HUES48 (cell line): ENCODE results near the gene EGLN1.
"Not testable (repeated sequence)": the region's sequence is repeated elsewhere in the genome, so short reads cannot be mapped to it uniquely, and the experiment has no call there.

Experiments used
- H3K27ac ChIP-seq: one replicate; pipeline ENCODE4 v1.7.0; 2013; ENCODE audit warnings: low read depth, low read length, inconsistent platforms
- H3K27me3 ChIP-seq: 2 replicates; pipeline ENCODE4 v1.6.1; 2013; ENCODE audit warnings: mild to moderate bottlenecking, low read length; ENCODE audit not compliant: control insufficient read depth, insufficient read depth
- H3K36me3 ChIP-seq: 2 replicates; pipeline ENCODE4 v1.6.1; 2013; ENCODE audit warnings: low read length; ENCODE audit not compliant: control insufficient read depth, insufficient read depth
- H3K4me1 ChIP-seq: 2 replicates; pipeline ENCODE4 v1.6.1; 2013; ENCODE audit warnings: mild to moderate bottlenecking, low read length; ENCODE audit not compliant: control insufficient read depth, insufficient read depth
- H3K4me3 ChIP-seq: 2 replicates; pipeline ENCODE4 v1.5.1; 2013; ENCODE audit warnings: mild to moderate bottlenecking, low read depth, low read length
- H3K9ac ChIP-seq: 2 replicates; pipeline ENCODE4 v1.6.1; 2013; ENCODE audit warnings: mild to moderate bottlenecking, low read depth, low read length, moderate library complexity
- H3K9me3 ChIP-seq: 2 replicates; pipeline ENCODE4 v1.6.1; 2013; ENCODE audit warnings: low read length; ENCODE audit not compliant: control insufficient read depth, insufficient read depth

Gene EGLN1

DNA sequence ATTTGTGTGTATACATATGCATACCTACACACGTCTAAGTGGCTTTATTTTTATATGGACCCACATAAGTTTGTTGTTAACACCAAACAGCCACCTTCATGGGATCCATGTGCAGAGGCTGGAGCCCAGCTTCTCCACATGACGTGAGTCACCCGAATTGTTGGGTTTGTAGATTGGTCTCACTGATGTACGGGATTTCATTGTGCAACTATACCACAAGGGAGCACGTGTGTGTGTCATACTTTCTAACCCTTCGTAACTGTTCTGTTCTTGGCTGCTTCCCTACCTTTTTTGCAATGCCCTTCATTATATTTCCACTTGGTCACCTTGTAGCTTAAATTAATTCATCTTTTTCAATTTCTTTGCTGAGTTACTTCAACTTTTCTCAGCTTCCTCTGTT is 63.0 kb downstream of the EGLN1 start:
- Histone ChIP-seq H3K27me3 (no peaks in the 10 kb centered on the region), H3K36me3 (no peaks in the 10 kb centered on the region), H3K27ac (no peak overlapping the region), H3K9me3 (no peaks in the 10 kb centered on the region), H3K9ac (no peak overlapping the region), H3K4me3 (no peak overlapping the region), H3K4me1 (no peaks in the 10 kb centered on the region)

DNA sequence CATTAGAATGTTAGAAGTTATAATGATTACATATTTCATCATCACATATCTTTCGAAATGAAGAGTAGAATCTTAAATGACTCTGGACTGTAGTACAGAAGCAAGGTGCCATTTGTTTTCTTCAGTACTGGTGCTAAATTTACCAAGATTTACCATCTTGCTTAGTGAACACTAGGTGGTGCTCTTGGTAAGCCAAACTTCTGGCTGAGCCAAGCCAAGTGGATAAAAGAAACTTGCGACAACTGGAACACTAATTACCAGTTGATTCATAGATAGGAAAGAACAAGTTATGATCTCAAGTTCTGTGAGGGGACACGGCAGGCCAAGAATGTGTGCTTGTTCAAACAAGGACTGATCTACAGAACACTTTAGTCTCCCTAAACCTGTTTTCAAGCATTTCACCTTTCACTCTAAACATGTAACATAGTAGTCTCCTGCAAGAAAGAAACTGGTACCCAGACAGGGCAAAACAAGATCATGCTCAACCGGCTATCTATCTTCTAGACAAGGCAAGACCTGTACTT is 64.2 kb downstream of the EGLN1 start:
- no peak overlapping the region for H3K9ac ChIP-seq
- peaks cover 7% of the 10 kb centered on the region for H3K36me3 ChIP-seq
- no peaks in the 10 kb centered on the region for H3K4me1 ChIP-seq
- no peak overlapping the region for H3K27ac ChIP-seq
- H3K27me3 ChIP-seq = no peaks in the 10 kb centered on the region
- no peak overlapping the region for H3K4me3 ChIP-seq
- no peaks in the 10 kb centered on the region for H3K9me3 ChIP-seq

DNA sequence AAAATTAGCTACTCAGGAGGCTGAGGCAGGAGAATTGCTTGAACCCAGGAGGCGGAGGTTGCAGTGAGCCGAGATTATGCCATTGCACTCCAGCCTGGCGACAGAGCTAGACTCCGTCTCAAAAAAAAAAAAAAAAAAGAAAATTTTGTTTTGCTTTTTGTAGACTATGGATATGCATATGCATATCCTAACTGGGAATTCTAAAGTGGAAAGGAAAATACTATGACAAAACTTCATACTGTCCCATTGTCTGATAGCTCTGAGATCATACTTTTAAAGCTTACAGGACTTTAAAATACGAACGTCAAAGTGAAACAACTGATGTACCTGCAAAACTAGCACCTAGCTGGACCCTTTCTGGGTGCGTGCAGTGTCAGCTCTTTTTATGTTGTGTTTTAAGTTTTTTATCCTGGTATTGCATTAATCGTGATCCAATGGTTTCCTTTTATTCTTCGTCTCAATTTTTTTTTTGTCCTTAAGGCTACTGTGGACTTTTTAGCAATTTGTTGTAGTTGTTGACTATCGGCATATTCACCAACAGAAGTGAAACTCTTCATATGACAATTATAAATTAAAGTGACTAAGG is 64.8 kb downstream of the EGLN1 start:
- Histone ChIP-seq H3K27me3 (no peaks in the 10 kb centered on the region), H3K36me3 (peaks cover 13% of the 10 kb centered on the region), H3K4me3 (no peak overlapping the region), H3K9me3 (no peaks in the 10 kb centered on the region), H3K9ac (no peak overlapping the region), H3K27ac (no peak overlapping the region), H3K4me1 (no peaks in the 10 kb centered on the region)

GRCh38 chr1:231355171-231355570 is 66.9 kb downstream of the EGLN1 start:
- no peaks in the 10 kb centered on the region for H3K4me1 ChIP-seq
- H3K36me3 ChIP-seq = peaks cover 33% of the 10 kb centered on the region
- H3K27ac ChIP-seq = no peak overlapping the region
- H3K9me3 ChIP-seq = no peaks in the 10 kb centered on the region
- no peak overlapping the region for H3K9ac ChIP-seq
- H3K4me3 ChIP-seq = no peak overlapping the region
- H3K27me3 ChIP-seq = no peaks in the 10 kb centered on the region

GRCh38 chr1:231354330-231355020 is 67.6 kb downstream of the EGLN1 start:
- H3K9me3 ChIP-seq = no peaks in the 10 kb centered on the region
- H3K36me3 ChIP-seq = peaks cover 40% of the 10 kb centered on the region

GRCh38 chr1:231353086-231353485 is 69.0 kb downstream of the EGLN1 start:
- Histone ChIP-seq H3K27ac (no peak overlapping the region), H3K4me3 (no peak overlapping the region), H3K9me3 (no peaks in the 10 kb centered on the region), H3K4me1 (no peaks in the 10 kb centered on the region), H3K36me3 (peaks cover 54% of the 10 kb centered on the region), H3K27me3 (no peaks in the 10 kb centered on the region), H3K9ac (no peak overlapping the region)

More at GRCh38 chr1:231354330-231355020, 67.6 kb downstream of the EGLN1 start:
- Histone ChIP-seq H3K27ac (no peak overlapping the region), H3K4me3 (no peak overlapping the region), H3K27me3 (no peaks in the 10 kb centered on the region), H3K4me1 (no peaks in the 10 kb centered on the region), H3K9ac (no peak overlapping the region)

GRCh38 chr1:231351816-231352215 is 70.3 kb downstream of the EGLN1 start:
- Histone ChIP-seq H3K4me3 (no peak overlapping the region), H3K9me3 (no peaks in the 10 kb centered on the region), H3K36me3 (peaks cover 62% of the 10 kb centered on the region), H3K9ac (no peak overlapping the region), H3K27me3 (no peaks in the 10 kb centered on the region), H3K27ac (no peak overlapping the region), H3K4me1 (no peaks in the 10 kb centered on the region)

GRCh38 chr1:231348856-231349255 is 73.2 kb downstream of the EGLN1 start:
- H3K4me3 ChIP-seq, H3K27ac ChIP-seq, H3K9me3 ChIP-seq, H3K27me3 ChIP-seq, H3K9ac ChIP-seq, H3K4me1 ChIP-seq: not testable (repeated sequence)
- H3K36me3 ChIP-seq = peaks cover 74% of the 10 kb centered on the region

- H3K4me3 ChIP-seq = no peak overlapping the region
- H3K27ac ChIP-seq = no peak overlapping the region
- H3K4me1 ChIP-seq = no peaks in the 10 kb centered on the region
- no peaks in the 10 kb centered on the region for H3K27me3 ChIP-seq
- peaks cover 76% of the 10 kb centered on the region for H3K36me3 ChIP-seq
- H3K9ac ChIP-seq = no peak overlapping the region
- H3K9me3 ChIP-seq = no peaks in the 10 kb centered on the region
These were observed 73.6 kb downstream of the EGLN1 start for GRCh38 chr1:231348442-231348841.

- Histone ChIP-seq H3K27me3 (no peaks in the 10 kb centered on the region), H3K36me3 (peaks cover 72% of the 10 kb centered on the region), H3K27ac (no peak overlapping the region), H3K4me1 (no peaks in the 10 kb centered on the region), H3K9me3 (no peaks in the 10 kb centered on the region), H3K4me3 (no peak overlapping the region), H3K9ac (no peak overlapping the region)
These were observed 74.1 kb downstream of the EGLN1 start for GRCh38 chr1:231347961-231348360.

- no peak overlapping the region for H3K9ac ChIP-seq
- H3K27me3 ChIP-seq = no peaks in the 10 kb centered on the region
- H3K36me3 ChIP-seq = peaks cover 32% of the 10 kb centered on the region
- H3K9me3 ChIP-seq = no peaks in the 10 kb centered on the region
- peaks cover 13% of the 10 kb centered on the region for H3K4me1 ChIP-seq
- H3K4me3 ChIP-seq = no peak overlapping the region
- H3K27ac ChIP-seq = no peak overlapping the region
These were observed 81.6 kb downstream of the EGLN1 start for GRCh38 chr1:231340328-231341013.
